HG03565 (cell line): ENCODE results near the gene MYCT1.
"Not testable (repeated sequence)": the region's sequence is repeated elsewhere in the genome, so short reads cannot be mapped to it uniquely, and the experiment has no call there.

Source experiments
- ATAC-seq: cut with Tn5 transposase; IDR thresholded peaks from one replicate; pipeline ENCODE4 v1.9.1; 2021; ENCODE audit warnings: mild to moderate bottlenecking, moderate library complexity; ENCODE audit not compliant: unreplicated experiment

Gene MYCT1

GRCh38 chr6:152697634-152698033, at the start of gene MYCT1:
TSS of gene MYCT1 (plus strand) at chr6:152697897. CDS start at chr6:152697903, 6 bp downstream.
- ATAC-seq: no peak

- no peak for ATAC-seq
Measured at GRCh38 chr6:152648105-152648504, 49.6 kb upstream of the MYCT1 start.

DNA sequence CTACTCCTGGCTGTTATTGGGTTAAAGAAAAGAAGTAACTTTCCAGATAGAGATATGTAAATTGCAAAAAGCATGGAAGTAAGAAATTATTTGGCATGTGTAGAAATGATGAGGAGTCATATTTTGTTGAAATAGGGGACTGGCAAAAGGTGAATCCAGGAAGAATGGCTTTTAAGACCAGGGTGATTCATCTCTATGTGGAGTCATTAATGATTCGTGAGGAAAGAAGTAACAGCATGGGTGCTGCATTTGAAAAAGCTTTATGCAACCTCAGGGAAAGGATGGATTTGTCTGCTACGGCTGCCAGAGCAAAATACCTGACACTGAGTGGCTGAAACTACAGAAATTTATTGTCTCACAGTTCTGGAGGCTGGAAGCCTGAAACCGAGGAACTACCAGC, 45.7 kb upstream of the MYCT1 start:
- ATAC-seq: no peak

- ATAC-seq: no peak
Measured at GRCh38 chr6:152661776-152662175, 35.9 kb upstream of the MYCT1 start.

- ATAC-seq: peak; percentile 69
Measured at GRCh38 chr6:152669895-152670294, 27.8 kb upstream of the MYCT1 start.

DNA sequence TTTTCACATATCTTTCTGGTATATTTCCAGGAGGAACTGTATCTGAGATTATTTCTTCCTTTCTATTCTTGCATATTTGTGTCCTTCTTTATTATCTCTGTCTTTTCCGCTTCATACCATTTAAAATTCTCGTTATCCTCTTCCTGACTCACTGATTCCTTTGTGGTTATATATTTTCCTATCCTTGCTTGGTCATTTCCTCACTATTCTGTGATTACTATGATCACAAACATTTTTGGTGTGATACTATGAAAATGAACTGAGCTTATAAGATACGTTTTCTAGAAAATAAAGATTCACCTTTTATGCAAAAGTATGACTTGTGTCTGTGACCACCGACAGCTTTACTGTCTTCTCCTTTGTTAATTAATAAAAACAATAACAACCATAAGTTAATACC, 26.5 kb upstream of the MYCT1 start:
- ATAC-seq: no peak

DNA sequence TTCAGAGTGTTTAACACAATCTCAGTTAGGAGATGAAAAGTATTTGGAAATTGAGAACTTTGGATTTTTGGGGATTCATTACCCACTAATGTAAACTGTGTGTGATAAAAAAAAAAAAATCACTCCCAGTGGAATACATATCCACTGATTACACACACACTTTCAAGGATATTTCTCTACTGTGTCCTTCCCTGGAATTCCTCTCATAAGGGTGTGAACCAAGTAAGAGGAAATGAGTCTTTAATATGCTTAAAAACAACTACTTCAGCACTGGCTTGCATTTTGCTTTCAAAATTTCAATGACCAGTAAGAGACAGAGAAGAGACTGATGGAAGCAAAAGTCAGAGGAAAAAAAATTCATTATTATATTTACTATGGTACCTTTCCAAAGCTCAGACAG, 24.5 kb upstream of the MYCT1 start:
- no peak for ATAC-seq

GRCh38 chr6:152680151-152680550, 17.5 kb upstream of the MYCT1 start:
- no peak for ATAC-seq

- ATAC-seq: no peak
Measured at GRCh38 chr6:152680879-152681517, 16.7 kb upstream of the MYCT1 start.

- no peak for ATAC-seq
Measured at GRCh38 chr6:152682141-152682540, 15.6 kb upstream of the MYCT1 start.

GRCh38 chr6:152682935-152683334, 14.8 kb upstream of the MYCT1 start:
- ATAC-seq: not testable (repeated sequence)

GRCh38 chr6:152685819-152686218, 11.9 kb upstream of the MYCT1 start:
- no peak for ATAC-seq

DNA sequence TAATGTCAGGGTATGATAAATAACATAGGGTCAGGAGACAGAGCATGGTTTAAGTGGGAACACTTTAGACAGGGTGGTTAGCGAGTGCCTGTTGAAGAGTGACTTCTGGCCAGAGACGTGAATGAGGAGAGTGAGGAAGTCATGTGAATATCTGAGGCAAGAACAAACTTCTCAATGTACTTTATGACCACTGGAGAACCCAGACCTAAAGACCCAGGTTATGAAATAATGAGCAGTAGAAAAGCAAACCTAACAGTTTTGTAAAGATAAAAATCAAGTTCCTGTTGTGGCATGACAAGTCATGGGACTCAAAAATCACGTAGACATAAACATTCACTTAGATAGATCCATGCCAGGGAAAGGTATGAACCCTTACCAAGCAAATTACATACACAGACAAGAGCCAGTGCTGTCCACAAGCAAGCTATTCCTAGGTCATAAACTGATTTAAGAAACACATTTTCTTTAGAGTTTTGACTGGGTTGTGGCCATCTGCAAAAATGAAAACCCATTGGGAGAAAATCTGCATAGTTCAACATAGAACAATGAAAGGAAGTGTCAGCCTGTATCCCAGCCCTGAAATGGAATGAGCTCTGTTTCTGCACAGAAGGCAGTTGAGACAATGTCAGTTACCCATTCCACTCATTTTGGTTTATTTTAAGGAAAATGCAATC, 2.2 kb upstream of the MYCT1 start:
- no peak for ATAC-seq

- no peak for ATAC-seq
Measured at GRCh38 chr6:152696522-152696921, 1.2 kb upstream of the MYCT1 start.

GRCh38 chr6:152698692-152699091, 995 bp downstream of the MYCT1 start:
- ATAC-seq: no peak

DNA sequence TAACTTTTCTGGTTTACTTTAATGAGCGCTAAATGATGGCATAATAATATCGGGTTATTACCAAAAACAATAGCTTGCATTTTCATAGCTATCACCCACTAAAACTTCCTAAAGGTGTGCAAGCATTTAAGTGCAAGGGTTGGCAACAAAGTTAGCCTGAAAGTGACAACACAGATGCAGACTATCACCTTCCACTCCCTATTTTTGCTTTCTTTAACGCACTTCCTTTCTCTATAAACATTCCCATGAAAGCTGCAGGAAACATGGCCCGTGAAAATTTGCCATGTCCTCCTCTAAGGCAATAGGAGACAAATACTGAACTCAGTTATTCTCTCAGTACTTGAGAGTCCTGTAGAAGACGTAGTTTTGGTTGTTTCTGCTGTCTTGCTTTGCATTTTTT, 2.7 kb downstream of the MYCT1 start:
- ATAC-seq: no peak

DNA sequence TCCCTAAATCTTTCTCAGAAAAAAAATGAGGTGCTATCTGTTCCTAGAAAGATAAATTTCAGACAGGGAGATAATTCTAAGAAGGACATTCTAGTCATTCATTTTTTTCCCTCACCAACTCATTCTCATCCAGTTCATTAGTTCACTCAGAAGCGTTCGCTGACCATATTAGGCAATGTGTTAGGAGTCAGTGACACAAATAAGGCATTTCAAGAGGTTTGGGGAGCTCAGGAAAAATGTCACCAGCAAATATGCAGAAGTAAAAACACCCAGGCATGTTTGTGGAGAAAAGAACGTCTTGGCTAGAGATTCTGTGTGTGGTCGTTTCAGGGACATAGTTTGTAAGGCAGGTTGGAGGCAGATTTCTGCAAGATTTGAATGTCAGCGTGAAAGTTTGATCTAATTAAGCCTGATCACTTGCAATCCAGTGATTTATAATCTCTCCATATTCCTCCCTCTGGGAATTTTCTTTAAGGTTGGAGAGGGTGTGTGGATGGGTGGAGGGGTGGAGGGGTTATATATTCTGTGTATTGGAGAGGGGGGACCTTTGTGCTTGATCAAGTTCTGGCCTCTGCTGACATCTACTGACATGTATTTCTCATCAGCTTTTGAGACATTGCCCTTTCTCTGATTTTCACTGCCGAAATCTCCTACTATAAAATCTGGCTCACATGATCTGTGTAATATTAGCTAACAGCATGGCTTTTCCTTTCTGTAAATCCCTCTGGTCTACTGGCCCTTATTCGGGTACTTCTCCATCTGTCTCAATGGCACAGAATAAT, 3.6 kb downstream of the MYCT1 start:
- no peak for ATAC-seq

- ATAC-seq: no peak
Measured at GRCh38 chr6:152701863-152702401, 4.2 kb downstream of the MYCT1 start.

DNA sequence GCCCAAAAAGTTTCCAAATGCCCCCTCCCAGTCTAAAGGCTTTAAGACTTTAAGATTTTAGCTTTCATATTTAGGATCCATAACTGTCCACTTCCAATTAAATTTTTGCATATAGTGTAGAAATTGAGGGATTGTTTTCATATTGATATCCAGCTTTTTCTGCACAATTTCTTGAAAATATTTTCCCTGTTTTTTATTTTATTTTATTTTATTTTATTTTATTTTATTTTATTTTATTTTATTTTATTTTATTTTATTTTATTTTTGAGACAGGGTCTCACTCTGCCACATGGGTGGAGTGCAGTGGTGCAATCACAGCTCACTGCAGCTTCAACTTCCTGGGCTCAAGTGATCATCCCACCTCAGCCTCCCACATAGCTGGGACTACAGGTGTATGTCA, 6.1 kb downstream of the MYCT1 start:
- ATAC-seq: not testable (repeated sequence)

- ATAC-seq: no peak
Measured at GRCh38 chr6:152705327-152705726, 7.6 kb downstream of the MYCT1 start.

GRCh38 chr6:152716322-152716721, 18.6 kb downstream of the MYCT1 start:
- ATAC-seq: no peak

GRCh38 chr6:152720974-152721373, 23.3 kb downstream of the MYCT1 start:
- no peak for ATAC-seq
